EH (cell line): ENCODE data around the gene NDUFA6.

Experiments used
- DNase-seq: peaks from one replicate; pipeline ENCODE4 v3.0.0-alpha.2; 2015; ENCODE audit warnings: low read depth

NDUFA6 gene

GRCh38 chr22:42070517-42071422 lies 19.8 kb downstream of the NDUFA6 start, which contains the start of gene NAGA:
Gene NAGA, minus strand, starts transcription at chr22:42070812. Its CDS starts 515 bp downstream, at chr22:42070297.
- peak; percentile 96 for DNase-seq

GRCh38 chr22:42069801-42070516 lies 20.6 kb downstream of the NDUFA6 start:
- no peak for DNase-seq

GRCh38 chr22:42068291-42068690 lies 22.3 kb downstream of the NDUFA6 start:
- no peak for DNase-seq

GRCh38 chr22:42067671-42068251 lies 22.8 kb downstream of the NDUFA6 start:
- no peak for DNase-seq

- DNase-seq: no peak
Observed at GRCh38 chr22:42066937-42067336, 23.6 kb downstream of the NDUFA6 start.

- no peak for DNase-seq
Observed at GRCh38 chr22:42066126-42066761, 24.3 kb downstream of the NDUFA6 start.

- no peak for DNase-seq
Observed at GRCh38 chr22:42065438-42066125, 25.0 kb downstream of the NDUFA6 start.

- no peak for DNase-seq
Observed at GRCh38 chr22:42064629-42065028, 25.9 kb downstream of the NDUFA6 start.

- no peak for DNase-seq
Observed at GRCh38 chr22:42062506-42063170, 27.9 kb downstream of the NDUFA6 start.

GRCh38 chr22:42061041-42061440 lies 29.5 kb downstream of the NDUFA6 start:
- DNase-seq: no peak

GRCh38 chr22:42060489-42060888 lies 30.1 kb downstream of the NDUFA6 start:
- DNase-seq: no peak

GRCh38 chr22:42056757-42057511 lies 33.6 kb downstream of the NDUFA6 start:
- DNase-seq: no peak

- no peak for DNase-seq
Observed at GRCh38 chr22:42052765-42053164, 37.8 kb downstream of the NDUFA6 start.

- DNase-seq: no peak
Observed at GRCh38 chr22:42050641-42051180, 39.9 kb downstream of the NDUFA6 start.

GRCh38 chr22:42041784-42042183 lies 48.8 kb downstream of the NDUFA6 start:
- DNase-seq: no peak

- peak; percentile 28 for DNase-seq
Observed at GRCh38 chr22:42039271-42039670, 51.3 kb downstream of the NDUFA6 start.
